ENCODE measurements around the gene LAMB4. TPM values are rescaled to one million over a fixed set of nuclear protein-coding genes. Genes with fewer than 3 reads are reported as not detected.

LAMB4 gene
- total and polyA plus RNA-seq, 2 donors: 0.16 to 0.90 TPM

GRCh38 chr7:108136191-108136688, 6.1 kb upstream of the LAMB4 start:
- 87% methylated on average over 4 of the region's 4 CpGs for WGBS
- no peak overlapping the region for H3K27ac ChIP-seq (ENCODE audit: low read depth)
- DNase-seq (ENCODE audit: extremely low spot score): no peak
- no peak overlapping the region for H3K4me3 ChIP-seq (ENCODE audit: low read depth, low read length)
- H3K36me3 ChIP-seq (ENCODE audit: insufficient read depth): no peaks in the 10 kb centered on the region
- no peaks in the 10 kb centered on the region for H3K4me1 ChIP-seq (ENCODE audit: insufficient read depth)

DNA sequence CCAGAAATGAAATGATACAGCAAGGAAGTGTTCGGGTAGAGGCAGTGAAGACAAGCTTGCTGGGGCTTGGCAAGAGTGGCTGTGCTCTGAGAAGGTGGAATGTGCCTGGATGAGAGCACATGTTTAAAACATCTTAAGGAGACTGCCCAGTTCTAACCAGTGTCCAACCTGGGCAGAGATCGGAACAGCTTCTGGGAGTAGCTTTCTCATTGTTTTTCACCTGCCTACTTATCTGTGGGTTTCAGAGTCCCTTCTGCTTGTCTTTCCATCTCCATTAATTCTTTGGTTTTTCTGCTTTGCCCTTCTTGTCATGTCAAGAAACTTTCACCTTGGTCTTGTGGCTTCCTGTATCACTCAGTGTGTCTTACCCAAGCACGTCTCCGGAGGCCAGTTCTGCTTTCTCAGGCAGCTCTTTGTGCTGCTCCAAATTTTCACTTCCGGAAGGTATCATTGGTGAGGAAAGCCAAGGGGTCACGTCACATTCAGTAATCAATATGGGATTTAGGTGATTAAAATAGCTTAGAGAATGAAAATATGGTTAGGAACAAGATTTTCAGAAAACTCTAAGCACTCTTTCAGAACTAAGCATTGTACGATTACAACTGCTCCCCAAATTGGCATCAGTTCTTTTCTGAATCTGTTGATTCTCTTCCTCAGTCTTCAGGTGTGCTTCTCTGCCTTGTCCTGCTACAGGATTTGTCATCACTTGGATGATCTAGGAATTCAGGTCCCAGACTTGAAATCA, 5.5 kb upstream of the LAMB4 start:
- no peak overlapping the region for H3K4me3 ChIP-seq (ENCODE audit: low read depth, low read length)
- DNase-seq (ENCODE audit: extremely low spot score): no peak
- no peaks in the 10 kb centered on the region for H3K36me3 ChIP-seq (ENCODE audit: insufficient read depth)
- H3K27ac ChIP-seq (ENCODE audit: low read depth): no peak overlapping the region
- 83% methylated on average over 7 of the region's 7 CpGs for WGBS
- H3K4me1 ChIP-seq (ENCODE audit: insufficient read depth): no peaks in the 10 kb centered on the region

DNA sequence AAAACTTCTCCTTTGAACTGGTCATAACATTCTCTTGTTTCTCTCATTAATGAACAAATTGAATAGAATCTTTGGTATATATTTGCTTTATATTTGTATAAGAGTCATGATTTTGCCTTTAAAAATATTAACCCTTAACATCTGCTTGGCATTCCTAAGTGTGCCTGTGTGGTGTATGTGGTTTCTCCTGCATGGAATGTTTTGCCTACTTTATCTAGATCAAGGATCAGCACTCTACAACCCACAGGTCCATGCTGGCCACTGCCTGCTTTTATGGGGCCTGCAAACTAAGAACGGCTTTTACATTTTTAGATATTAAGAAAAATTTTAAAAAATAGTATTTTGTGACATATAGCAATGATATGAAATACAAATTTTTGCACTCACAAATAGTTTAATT, 4.3 kb upstream of the LAMB4 start:
- Histone ChIP-seq H3K27ac (ENCODE audit: low read depth) (no peak overlapping the region), H3K36me3 (ENCODE audit: insufficient read depth) (no peaks in the 10 kb centered on the region), H3K4me1 (ENCODE audit: insufficient read depth) (no peaks in the 10 kb centered on the region), H3K4me3 (ENCODE audit: low read depth, low read length) (no peak overlapping the region)
- 95% methylated on average over 1 of the region's 1 CpG for WGBS
- DNase-seq (ENCODE audit: extremely low spot score): no peak

DNA sequence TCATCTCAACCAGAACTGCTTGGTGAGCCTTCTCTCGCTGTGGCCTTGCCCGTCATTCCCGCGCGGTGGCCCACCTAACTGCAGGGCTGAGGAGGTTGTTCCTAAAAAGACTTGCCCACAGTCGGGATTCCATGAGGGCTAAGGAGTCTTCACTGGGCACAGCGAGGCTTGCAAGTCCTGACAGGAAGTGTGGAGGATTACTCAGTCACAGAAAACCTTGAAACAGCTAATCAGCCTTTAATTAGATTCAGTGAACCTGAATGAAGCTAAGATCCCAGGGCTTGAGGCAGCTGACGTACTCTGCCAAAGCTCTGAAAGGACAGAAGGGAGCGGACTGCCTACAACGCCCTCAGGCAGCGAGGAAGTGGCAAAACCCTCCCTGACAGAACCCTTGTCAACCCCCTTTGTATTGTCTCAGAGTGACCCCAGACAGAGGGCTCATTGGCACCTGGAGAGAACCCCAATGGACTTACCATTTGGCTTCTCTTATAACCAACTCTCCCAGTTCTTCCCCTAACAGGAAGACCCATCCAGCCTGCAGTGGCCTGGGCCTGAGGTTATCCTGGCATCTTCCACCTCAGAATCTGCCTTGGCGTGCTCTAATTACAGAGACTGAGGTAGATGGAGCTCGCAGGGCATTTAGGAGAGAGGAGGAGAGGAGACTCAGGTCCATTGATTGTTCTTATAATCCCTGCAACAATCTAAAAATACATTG, 2.5 kb upstream of the LAMB4 start:
- Histone ChIP-seq H3K4me3 (ENCODE audit: low read depth, low read length) (no peak overlapping the region), H3K36me3 (ENCODE audit: insufficient read depth) (no peaks in the 10 kb centered on the region), H3K27ac (ENCODE audit: low read depth) (no peak overlapping the region), H3K4me1 (ENCODE audit: insufficient read depth) (no peaks in the 10 kb centered on the region)
- 88% methylated on average over 13 of the region's 13 CpGs for WGBS
- no peak for DNase-seq (ENCODE audit: extremely low spot score)

GRCh38 chr7:108129018-108129965, 869 bp downstream of the LAMB4 start:
- DNase-seq (ENCODE audit: extremely low spot score): no peak
- no peak overlapping the region for H3K4me3 ChIP-seq (ENCODE audit: low read depth, low read length)
- no peaks in the 10 kb centered on the region for H3K4me1 ChIP-seq (ENCODE audit: insufficient read depth)
- no peaks in the 10 kb centered on the region for H3K36me3 ChIP-seq (ENCODE audit: insufficient read depth)
- WGBS: 77% methylated on average over 7 of the region's 7 CpGs
- H3K27ac ChIP-seq (ENCODE audit: low read depth): no peak overlapping the region

DNA sequence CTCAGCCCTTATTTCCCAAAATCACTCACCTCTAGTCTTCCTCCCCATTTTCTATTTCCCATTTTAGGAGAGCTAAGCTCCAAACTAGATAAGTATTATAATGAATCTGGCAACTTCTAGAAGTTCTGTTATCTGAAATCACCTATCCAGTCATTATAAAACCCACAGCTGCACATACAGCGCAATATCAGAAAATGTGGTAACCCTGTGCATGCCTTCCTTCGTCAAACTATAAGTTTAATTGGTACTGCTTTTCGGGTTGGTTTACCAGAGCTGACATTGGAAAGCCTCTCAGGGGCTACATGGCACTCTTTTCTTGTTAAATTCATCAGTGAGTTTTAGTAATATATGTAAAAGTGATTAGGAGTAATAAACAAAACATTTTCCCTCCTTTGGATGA, 1.6 kb downstream of the LAMB4 start:
- Histone ChIP-seq H3K27ac (ENCODE audit: low read depth) (no peak overlapping the region), H3K36me3 (ENCODE audit: insufficient read depth) (no peaks in the 10 kb centered on the region), H3K4me3 (ENCODE audit: low read depth, low read length) (no peak overlapping the region), H3K4me1 (ENCODE audit: insufficient read depth) (no peaks in the 10 kb centered on the region)
- no peak for DNase-seq (ENCODE audit: extremely low spot score)
- WGBS: 94% methylated on average over 3 of the region's 3 CpGs

GRCh38 chr7:108127461-108127860, 2.7 kb downstream of the LAMB4 start:
- H3K36me3 ChIP-seq (ENCODE audit: insufficient read depth): no peaks in the 10 kb centered on the region
- H3K4me3 ChIP-seq (ENCODE audit: low read depth, low read length): no peak overlapping the region
- WGBS: 92% methylated on average over 5 of the region's 5 CpGs
- no peaks in the 10 kb centered on the region for H3K4me1 ChIP-seq (ENCODE audit: insufficient read depth)
- no peak overlapping the region for H3K27ac ChIP-seq (ENCODE audit: low read depth)
- no peak for DNase-seq (ENCODE audit: extremely low spot score)

DNA sequence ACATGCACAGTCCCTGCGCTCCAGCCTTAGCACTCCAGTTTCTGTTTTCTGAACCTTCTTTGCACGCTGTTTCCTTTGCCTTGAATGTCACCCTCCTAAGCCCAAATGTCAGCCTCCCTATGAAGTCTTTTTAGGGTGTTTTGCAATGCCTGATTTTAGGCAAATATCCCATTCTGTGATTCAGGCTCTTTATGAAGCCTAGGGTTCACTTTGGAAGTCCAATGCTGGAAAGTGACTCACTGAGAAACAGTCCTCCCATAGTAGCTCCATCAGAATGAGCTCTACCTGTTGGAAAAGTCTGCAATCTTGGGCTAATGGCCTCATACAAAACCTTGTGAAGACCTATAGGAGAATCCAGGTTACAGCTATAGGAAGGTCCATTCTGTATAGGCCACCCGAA, 5.3 kb downstream of the LAMB4 start:
- 89% methylated on average over 3 of the region's 3 CpGs for WGBS

DNA sequence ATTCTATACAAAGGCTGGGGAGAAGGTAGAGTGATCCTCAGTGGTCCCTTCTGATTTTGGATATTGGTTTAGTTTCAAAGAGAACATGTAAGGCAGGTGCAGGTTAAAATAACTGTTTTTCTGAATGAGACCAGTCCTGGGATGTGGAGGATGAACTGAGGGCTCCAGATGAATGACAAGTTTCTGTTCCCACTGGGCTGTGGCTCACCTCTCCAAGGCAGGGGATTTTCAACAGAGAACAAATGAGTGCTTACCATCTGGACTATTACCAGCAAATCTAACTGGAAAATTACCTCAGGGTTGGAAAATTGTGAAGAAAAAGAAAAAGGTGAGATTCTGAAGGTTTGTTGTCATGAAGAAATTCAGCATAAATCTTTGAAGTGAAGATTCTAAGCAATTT, 8.0 kb downstream of the LAMB4 start:
- Histone ChIP-seq H3K4me1 (ENCODE audit: insufficient read depth) (no peaks in the 10 kb centered on the region), H3K36me3 (ENCODE audit: insufficient read depth) (no peaks in the 10 kb centered on the region), H3K27ac (ENCODE audit: low read depth) (no peak overlapping the region), H3K4me3 (ENCODE audit: low read depth, low read length) (no peak overlapping the region)
- no peak for DNase-seq (ENCODE audit: extremely low spot score)

More for the DNA sequence above, 5.3 kb downstream of the LAMB4 start:
- H3K4me1 ChIP-seq (ENCODE audit: insufficient read depth): no peaks in the 10 kb centered on the region
- no peak for DNase-seq (ENCODE audit: extremely low spot score)
- no peak overlapping the region for H3K27ac ChIP-seq (ENCODE audit: low read depth)
- no peaks in the 10 kb centered on the region for H3K36me3 ChIP-seq (ENCODE audit: insufficient read depth)
- H3K4me3 ChIP-seq (ENCODE audit: low read depth, low read length): no peak overlapping the region

DNA sequence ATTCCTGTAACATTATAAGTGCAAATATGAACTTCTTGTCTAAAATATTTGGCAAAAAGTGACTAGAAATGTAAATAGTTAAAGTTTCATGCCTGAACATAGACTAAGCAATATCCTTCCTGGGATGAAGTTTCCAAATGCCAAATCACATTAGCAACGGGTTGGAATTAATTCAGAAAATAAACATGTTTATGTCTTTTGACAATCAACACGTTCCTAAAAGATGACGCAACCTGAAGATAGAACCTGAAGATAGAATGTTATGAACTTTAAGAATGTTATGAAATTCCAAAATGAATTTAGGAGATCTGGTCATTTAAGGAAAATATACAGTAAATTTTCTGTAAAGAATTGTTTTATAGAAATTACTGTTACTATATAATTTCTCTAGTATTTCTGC, 9.2 kb downstream of the LAMB4 start:
- no peaks in the 10 kb centered on the region for H3K4me1 ChIP-seq (ENCODE audit: insufficient read depth)
- WGBS: 58% methylated on average over 3 of the region's 3 CpGs
- no peak for DNase-seq (ENCODE audit: extremely low spot score)
- H3K4me3 ChIP-seq (ENCODE audit: low read depth, low read length): no peak overlapping the region
- no peaks in the 10 kb centered on the region for H3K36me3 ChIP-seq (ENCODE audit: insufficient read depth)
- H3K27ac ChIP-seq (ENCODE audit: low read depth): no peak overlapping the region

DNA sequence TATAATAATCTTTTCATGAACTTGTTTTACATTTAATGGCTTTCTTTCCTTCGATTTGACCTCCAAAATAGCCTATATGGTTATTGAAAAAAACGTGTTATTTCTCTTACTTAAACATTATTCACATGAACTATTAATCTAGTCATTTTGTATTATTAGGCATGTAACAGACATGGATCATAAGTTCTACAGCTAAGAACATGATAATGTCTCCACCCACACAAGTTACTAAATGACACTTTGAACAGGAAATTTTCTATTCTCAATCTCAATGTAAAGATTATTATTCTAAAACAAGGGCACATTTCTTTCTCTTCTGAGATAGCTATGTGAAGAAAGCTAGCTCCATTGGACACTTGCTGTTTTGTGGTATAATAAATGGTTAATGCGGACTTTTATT, 10.0 kb downstream of the LAMB4 start:
- Histone ChIP-seq H3K27ac (ENCODE audit: low read depth) (no peak overlapping the region), H3K36me3 (ENCODE audit: insufficient read depth) (no peaks in the 10 kb centered on the region), H3K4me3 (ENCODE audit: low read depth, low read length) (no peak overlapping the region), H3K4me1 (ENCODE audit: insufficient read depth) (no peaks in the 10 kb centered on the region)
- WGBS: 90% methylated on average over 3 of the region's 3 CpGs
- no peak for DNase-seq (ENCODE audit: extremely low spot score)

- H3K36me3 ChIP-seq (ENCODE audit: insufficient read depth): no peaks in the 10 kb centered on the region
- H3K27ac ChIP-seq (ENCODE audit: low read depth): no peak overlapping the region
- WGBS: 95% methylated on average over 2 of the region's 2 CpGs
- H3K4me3 ChIP-seq (ENCODE audit: low read depth, low read length): no peak overlapping the region
- no peak for DNase-seq (ENCODE audit: extremely low spot score)
- no peaks in the 10 kb centered on the region for H3K4me1 ChIP-seq (ENCODE audit: insufficient read depth)
Observed at GRCh38 chr7:108118959-108119358, 11.2 kb downstream of the LAMB4 start.

DNA sequence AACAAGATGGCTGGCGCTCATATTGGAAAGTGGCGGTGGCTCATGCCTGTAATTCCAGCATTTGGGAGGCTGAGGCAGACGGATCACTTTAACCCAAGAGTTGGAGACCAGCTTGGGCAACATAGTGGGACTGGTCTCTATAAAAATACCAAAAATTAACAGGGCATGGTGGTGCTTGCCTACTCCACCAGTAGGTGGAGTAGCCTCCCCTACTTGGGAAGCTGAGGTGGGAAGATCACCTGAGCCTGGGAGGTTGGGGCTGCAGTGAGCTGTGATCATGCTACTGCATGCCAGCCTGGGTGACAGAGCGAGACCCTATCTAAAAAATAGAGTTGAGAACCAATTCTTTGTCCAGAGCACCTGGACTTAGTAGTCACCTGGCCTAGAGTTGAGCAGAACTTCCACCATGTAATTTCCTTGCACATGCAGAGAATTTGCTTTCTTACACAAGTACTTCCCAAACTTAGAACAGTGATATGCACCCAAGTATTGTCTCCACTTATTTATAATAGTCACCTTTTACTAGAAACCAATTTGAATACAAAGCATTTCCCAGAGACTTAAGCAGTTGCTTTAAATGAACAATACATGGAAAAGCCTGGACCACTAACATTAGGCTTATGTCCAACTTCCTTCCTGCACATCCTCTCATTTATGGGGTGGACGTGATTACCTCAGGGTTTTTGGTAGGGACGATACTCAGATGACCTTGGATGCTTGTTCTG, 15.9 kb downstream of the LAMB4 start:
- no peak for DNase-seq (ENCODE audit: extremely low spot score)
- H3K4me3 ChIP-seq (ENCODE audit: low read depth, low read length): no peak overlapping the region
- no peaks in the 10 kb centered on the region for H3K36me3 ChIP-seq (ENCODE audit: insufficient read depth)
- no peak overlapping the region for H3K27ac ChIP-seq (ENCODE audit: low read depth)
- H3K4me1 ChIP-seq (ENCODE audit: insufficient read depth): no peaks in the 10 kb centered on the region
- WGBS: 87% methylated on average over 6 of the region's 6 CpGs

All from urinary bladder (tissue), 4 donors.